WERI-Rb-1 (cell line): ENCODE data around the gene OR5M11.
"Not testable (repeated sequence)": the region's sequence is repeated elsewhere in the genome, so short reads cannot be mapped to it uniquely, and the experiment has no call there.

Experiments
- DNase-seq: peaks from one replicate; pipeline ENCODE4 v3.0.0-alpha.2; 2020
- H3K27ac ChIP-seq: fragments of 250-450 bp; sonication (Bioruptor Pico); 2 replicates; pipeline ENCODE4 v1.5.1; 2020; ENCODE audit warnings: mild to moderate bottlenecking, moderate library complexity
- H3K27me3 ChIP-seq: fragments of 250-450 bp; sonication (Bioruptor Pico); 2 replicates; pipeline ENCODE4 v1.5.1; 2021; ENCODE audit warnings: mild to moderate bottlenecking, low read depth, moderate library complexity; ENCODE audit not compliant: insufficient read depth, severe bottlenecking
- H3K36me3 ChIP-seq: fragments of 250-450 bp; sonication (Bioruptor Pico); 2 replicates; pipeline ENCODE4 v1.5.1; 2020; ENCODE audit warnings: mild to moderate bottlenecking, moderate library complexity
- H3K4me3 ChIP-seq: 2 replicates; pipeline ENCODE4 v1.5.1; 2011; ENCODE audit warnings: low read depth, mild to moderate bottlenecking, control low read depth, low read length
- H3K9me3 ChIP-seq: fragments of 250-450 bp; sonication (Bioruptor Pico); 2 replicates; pipeline ENCODE4 v1.5.1; 2021; ENCODE audit warnings: mild to moderate bottlenecking, moderate library complexity; ENCODE audit not compliant: severe bottlenecking
- TF ChIP-seq, protein P1 (sequence below): IDR thresholded peaks from 2 replicates; pipeline ENCODE4 v1.5.1; 2011; ENCODE audit warnings: low read depth, mild to moderate bottlenecking, control low read depth, inconsistent platforms, low read length

Gene OR5M11

GRCh38 chr11:56543157-56543556 is at the start of gene OR5M11:
OR5M11 (minus strand) TSS chr11:56543257; CDS start chr11:56543257, 0 bp downstream.
- Histone ChIP-seq H3K9me3 (no peaks in the 10 kb centered on the region), H3K4me3 (no peak within 1 kb of the TSS), H3K36me3 (no peaks in the 10 kb centered on the region), H3K27me3 (peaks cover 32% of the 10 kb centered on the region), H3K27ac (no peak within 1 kb of the TSS)
- TF ChIP-seq, protein P1, sequence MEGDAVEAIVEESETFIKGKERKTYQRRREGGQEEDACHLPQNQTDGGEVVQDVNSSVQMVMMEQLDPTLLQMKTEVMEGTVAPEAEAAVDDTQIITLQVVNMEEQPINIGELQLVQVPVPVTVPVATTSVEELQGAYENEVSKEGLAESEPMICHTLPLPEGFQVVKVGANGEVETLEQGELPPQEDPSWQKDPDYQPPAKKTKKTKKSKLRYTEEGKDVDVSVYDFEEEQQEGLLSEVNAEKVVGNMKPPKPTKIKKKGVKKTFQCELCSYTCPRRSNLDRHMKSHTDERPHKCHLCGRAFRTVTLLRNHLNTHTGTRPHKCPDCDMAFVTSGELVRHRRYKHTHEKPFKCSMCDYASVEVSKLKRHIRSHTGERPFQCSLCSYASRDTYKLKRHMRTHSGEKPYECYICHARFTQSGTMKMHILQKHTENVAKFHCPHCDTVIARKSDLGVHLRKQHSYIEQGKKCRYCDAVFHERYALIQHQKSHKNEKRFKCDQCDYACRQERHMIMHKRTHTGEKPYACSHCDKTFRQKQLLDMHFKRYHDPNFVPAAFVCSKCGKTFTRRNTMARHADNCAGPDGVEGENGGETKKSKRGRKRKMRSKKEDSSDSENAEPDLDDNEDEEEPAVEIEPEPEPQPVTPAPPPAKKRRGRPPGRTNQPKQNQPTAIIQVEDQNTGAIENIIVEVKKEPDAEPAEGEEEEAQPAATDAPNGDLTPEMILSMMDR: no peak
- DNase-seq: no peak

- H3K4me3 ChIP-seq, H3K9me3 ChIP-seq, DNase-seq, H3K27ac ChIP-seq, H3K36me3 ChIP-seq, H3K27me3 ChIP-seq: not testable (repeated sequence)
These were observed 49.1 kb upstream of the OR5M11 start for GRCh38 chr11:56592088-56592717.

- Histone ChIP-seq H3K36me3 (no peaks in the 10 kb centered on the region), H3K9me3 (no peaks in the 10 kb centered on the region), H3K27ac (no peak within 1 kb of the TSS), H3K4me3 (no peak within 1 kb of the TSS), H3K27me3 (peaks cover 31% of the 10 kb centered on the region)
- no peak for DNase-seq
- TF ChIP-seq, protein P1: no peak
These were observed 34.6 kb upstream of the OR5M11 start, which contains the start of gene OR5M10 for GRCh38 chr11:56577621-56578020. OR5M10 (minus strand) TSS chr11:56577721; CDS start chr11:56577721, 0 bp downstream.

GRCh38 chr11:56558574-56558973 is 15.5 kb upstream of the OR5M11 start:
- H3K27ac ChIP-seq: no peak overlapping the region
- H3K9me3 ChIP-seq: no peaks in the 10 kb centered on the region
- H3K27me3 ChIP-seq: peaks cover 43% of the 10 kb centered on the region
- no peak overlapping the region for H3K4me3 ChIP-seq
- TF ChIP-seq, protein P1: no peak
- H3K36me3 ChIP-seq: no peaks in the 10 kb centered on the region
- no peak for DNase-seq

- H3K27ac ChIP-seq, H3K36me3 ChIP-seq, DNase-seq, H3K9me3 ChIP-seq, H3K4me3 ChIP-seq: not testable (repeated sequence)
- peaks cover 25% of the 10 kb centered on the region for H3K27me3 ChIP-seq
These were observed 11.6 kb upstream of the OR5M11 start for GRCh38 chr11:56554691-56555090.

GRCh38 chr11:56545531-56545930 is 2.5 kb upstream of the OR5M11 start:
- no peak overlapping the region for H3K27ac ChIP-seq
- H3K27me3 ChIP-seq: peaks cover 32% of the 10 kb centered on the region
- H3K9me3 ChIP-seq: no peaks in the 10 kb centered on the region
- no peak for DNase-seq
- no peak overlapping the region for H3K4me3 ChIP-seq
- TF ChIP-seq, protein P1: no peak
- no peaks in the 10 kb centered on the region for H3K36me3 ChIP-seq

GRCh38 chr11:56543739-56544138 is 682 bp upstream of the OR5M11 start:
- no peaks in the 10 kb centered on the region for H3K36me3 ChIP-seq
- H3K4me3 ChIP-seq: no peak overlapping the region
- peaks cover 32% of the 10 kb centered on the region for H3K27me3 ChIP-seq
- DNase-seq: no peak
- H3K27ac ChIP-seq: no peak overlapping the region
- TF ChIP-seq, protein P1: no peak
- H3K9me3 ChIP-seq: no peaks in the 10 kb centered on the region
